ENCODE data around the gene CRIM1. TPM values are rescaled to one million over a fixed set of nuclear protein-coding genes. Genes with fewer than 3 reads are reported as not detected.

CRIM1 gene
- total and polyA plus RNA-seq, 12 donors = 14.1 to 83.6 (median 54.8) TPM

DNA sequence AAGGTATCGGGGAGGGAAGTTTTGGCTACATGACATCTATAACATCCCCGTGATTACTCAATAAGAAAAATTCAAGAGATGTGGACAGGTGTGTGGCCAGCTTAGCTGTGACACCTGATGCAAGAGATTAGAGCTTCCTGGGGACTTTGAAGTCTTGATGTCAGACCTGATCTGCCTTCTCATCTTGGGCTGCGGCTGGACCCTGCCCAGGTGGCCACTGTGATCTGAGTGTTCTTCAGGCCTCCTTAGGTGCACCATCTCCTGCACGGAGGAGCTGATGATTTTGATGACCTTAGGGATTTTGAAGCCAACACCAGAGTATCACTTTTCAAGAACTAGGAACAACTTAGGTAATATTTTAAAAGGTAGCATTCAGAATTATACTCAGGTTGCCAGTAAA lies 128.9 kb downstream of the CRIM1 start:
- peak overlapping the region in 7 of 10 donors; percentile 13 to 83 (median 75) for H3K27ac ChIP-seq
- H3K4me3 ChIP-seq = no peak overlapping the region
- no peaks in the 10 kb centered on the region for H3K27me3 ChIP-seq
- ATAC-seq (no peak), DNase-seq (no peak)
- TF ChIP-seq, protein P1, sequence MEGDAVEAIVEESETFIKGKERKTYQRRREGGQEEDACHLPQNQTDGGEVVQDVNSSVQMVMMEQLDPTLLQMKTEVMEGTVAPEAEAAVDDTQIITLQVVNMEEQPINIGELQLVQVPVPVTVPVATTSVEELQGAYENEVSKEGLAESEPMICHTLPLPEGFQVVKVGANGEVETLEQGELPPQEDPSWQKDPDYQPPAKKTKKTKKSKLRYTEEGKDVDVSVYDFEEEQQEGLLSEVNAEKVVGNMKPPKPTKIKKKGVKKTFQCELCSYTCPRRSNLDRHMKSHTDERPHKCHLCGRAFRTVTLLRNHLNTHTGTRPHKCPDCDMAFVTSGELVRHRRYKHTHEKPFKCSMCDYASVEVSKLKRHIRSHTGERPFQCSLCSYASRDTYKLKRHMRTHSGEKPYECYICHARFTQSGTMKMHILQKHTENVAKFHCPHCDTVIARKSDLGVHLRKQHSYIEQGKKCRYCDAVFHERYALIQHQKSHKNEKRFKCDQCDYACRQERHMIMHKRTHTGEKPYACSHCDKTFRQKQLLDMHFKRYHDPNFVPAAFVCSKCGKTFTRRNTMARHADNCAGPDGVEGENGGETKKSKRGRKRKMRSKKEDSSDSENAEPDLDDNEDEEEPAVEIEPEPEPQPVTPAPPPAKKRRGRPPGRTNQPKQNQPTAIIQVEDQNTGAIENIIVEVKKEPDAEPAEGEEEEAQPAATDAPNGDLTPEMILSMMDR (IDR thresholded peaks at IDR 0.05) = no peak
- intact Hi-C loops (cut with DNase I) = no loop called here
- 91 to 93% methylated on average over 4 of the region's 4 CpGs for WGBS, 2 donors
- H3K9me3 ChIP-seq = no peaks in the 10 kb centered on the region
- H3K36me3 ChIP-seq = peaks cover 0 to 49% (median 11%) of the 10 kb centered on the region in 9 donors
- peaks cover 14 to 66% (median 45%) of the 10 kb centered on the region in 9 donors for H3K4me1 ChIP-seq

DNA sequence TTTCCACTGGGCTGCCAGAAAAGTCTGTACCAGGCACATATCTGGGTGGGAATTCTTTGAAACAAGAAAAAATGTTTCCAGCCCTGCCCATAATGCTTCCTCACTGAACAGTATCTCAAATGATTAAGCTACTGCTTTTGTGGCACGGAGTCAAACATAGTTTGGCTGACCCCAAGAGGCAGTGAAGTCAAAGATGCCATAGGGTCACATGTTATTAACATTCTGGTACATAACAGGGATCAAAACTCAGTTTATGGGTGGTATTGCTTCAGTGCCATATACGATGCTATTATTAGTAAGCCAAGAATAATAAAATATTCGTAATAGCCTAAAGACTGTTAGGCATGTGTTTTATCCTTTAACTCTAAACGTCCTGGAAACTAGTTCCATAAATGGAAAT lies 129.9 kb downstream of the CRIM1 start:
- TF ChIP-seq, protein P1 (IDR thresholded peaks at IDR 0.05) = no peak
- intact Hi-C loops (cut with DNase I) = no loop called here

DNA sequence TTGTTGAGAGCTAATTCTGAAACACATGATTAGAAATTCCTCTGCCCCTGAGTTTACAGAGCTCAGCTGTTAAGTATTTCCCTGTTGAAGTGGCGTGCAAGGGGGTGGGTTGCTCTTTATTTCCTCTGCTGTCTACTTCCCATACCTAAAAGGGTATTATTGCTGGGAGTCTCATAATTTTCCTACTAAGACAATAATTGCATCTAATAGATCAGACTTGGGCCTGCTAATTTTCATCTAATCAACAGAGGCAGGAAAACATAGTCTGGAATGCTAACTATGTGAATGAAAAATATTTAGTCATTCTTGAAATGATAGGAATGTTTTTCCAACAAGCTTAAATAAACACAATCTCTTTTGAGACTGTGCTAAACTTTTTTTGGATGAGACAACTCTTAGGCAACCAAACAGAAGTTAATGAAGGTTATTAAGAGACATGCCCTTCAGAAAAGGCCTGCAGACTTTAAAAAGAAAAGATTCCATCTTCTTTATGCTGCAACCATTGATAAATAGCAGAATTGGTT lies 131.0 kb downstream of the CRIM1 start:
- peaks cover 0 to 27% (median 2%) of the 10 kb centered on the region in 9 donors for H3K36me3 ChIP-seq
- no peak overlapping the region for H3K4me3 ChIP-seq
- 46 to 65% methylated on average over 1 of the region's 1 CpG for WGBS, 2 donors
- H3K27ac ChIP-seq = peak overlapping the region in 9 of 10 donors; percentile 13 to 83 (median 69)
- no peaks in the 10 kb centered on the region for H3K27me3 ChIP-seq
- intact Hi-C loops (cut with DNase I) = no loop called here
- H3K9me3 ChIP-seq = no peaks in the 10 kb centered on the region
- DNase-seq (no peak), ATAC-seq (peak in 6 of 8 donors; percentile 29 to 64 (median 42))
- H3K4me1 ChIP-seq = peaks cover 14 to 75% (median 45%) of the 10 kb centered on the region in 9 donors
- TF ChIP-seq, protein P1 (IDR thresholded peaks at IDR 0.05) = no peak

More for the DNA sequence above, 129.9 kb downstream of the CRIM1 start:
- no peak overlapping the region for H3K4me3 ChIP-seq
- H3K27me3 ChIP-seq = no peaks in the 10 kb centered on the region
- WGBS, 2 donors = 20 to 26% methylated on average over 4 of the region's 4 CpGs
- no peaks in the 10 kb centered on the region for H3K9me3 ChIP-seq
- ATAC-seq (peak; percentile 31 to 61 (median 50)), DNase-seq (peak in 1 of 2 donors; percentile 29)
- peak overlapping the region in 8 of 10 donors; percentile 13 to 83 (median 72) for H3K27ac ChIP-seq
- peaks cover 0 to 38% (median 4%) of the 10 kb centered on the region in 9 donors for H3K36me3 ChIP-seq
- H3K4me1 ChIP-seq = peaks cover 14 to 69% (median 45%) of the 10 kb centered on the region in 9 donors

DNA sequence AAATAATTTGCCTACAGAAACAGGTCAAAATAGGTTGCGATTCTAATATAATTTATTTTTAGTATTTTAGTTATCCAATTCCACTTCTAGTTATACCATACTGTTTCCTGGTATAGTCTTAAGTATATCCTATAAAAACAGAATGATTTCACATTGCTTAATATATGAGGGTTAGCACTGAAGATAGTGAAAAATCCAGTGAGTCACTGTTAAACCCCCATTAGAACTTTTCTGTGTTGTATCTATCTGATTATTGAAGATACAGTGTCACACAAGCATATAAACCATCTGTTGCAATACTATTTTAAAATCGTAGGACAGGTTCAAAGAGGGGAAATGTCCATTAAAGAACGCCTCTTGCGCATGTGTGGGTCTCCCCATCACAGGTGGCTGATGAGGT lies 132.4 kb downstream of the CRIM1 start:
- H3K27me3 ChIP-seq = no peaks in the 10 kb centered on the region
- H3K36me3 ChIP-seq = peaks cover 0 to 14% (median 0%) of the 10 kb centered on the region in 9 donors
- H3K9me3 ChIP-seq = no peaks in the 10 kb centered on the region
- ATAC-seq = no peak
- intact Hi-C loops (cut with DNase I) = no loop called here
- peaks cover 14 to 80% (median 52%) of the 10 kb centered on the region in 9 donors for H3K4me1 ChIP-seq
- DNase-seq = no peak
- H3K27ac ChIP-seq = peak overlapping the region in 4 of 10 donors; percentile 75 to 83 (median 78)
- H3K4me3 ChIP-seq = no peak overlapping the region
- TF ChIP-seq, protein P1 (IDR thresholded peaks at IDR 0.05) = no peak
- 93 to 96% methylated on average over 4 of the region's 4 CpGs for WGBS, 2 donors
